Astrocyte (in vitro differentiated cells and primary cell): Measurements from ENCODE around the gene ACBD7. TPM values are rescaled to one million over a fixed set of nuclear protein-coding genes. Genes with fewer than 3 reads are reported as not detected.

ENCODE experiments used
- DNase-seq: peaks from one replicate; pipeline ENCODE4 v3.0.0-alpha.2; 2010; ENCODE audit warnings: low read depth
- FAIRE-seq: peaks from 2 replicates; lab custom pipeline; 2011; peaks lifted over from hg19 to GRCh38; lab: Jason Lieb, UNC
- H2AFZ ChIP-seq: 2 replicates; pipeline ENCODE4 v1.6.0; 2012; ENCODE audit warnings: low read depth, low read length, inconsistent platforms
- H3K27ac ChIP-seq: 2 replicates; pipeline ENCODE4 v1.5.1; 2011; ENCODE audit warnings: low read depth, low read length, inconsistent platforms
- H3K27me3 ChIP-seq: 2 replicates; pipeline ENCODE4 v1.6.0; 2011; ENCODE audit warnings: low read length, inconsistent platforms; ENCODE audit not compliant: insufficient read depth
- H3K36me3 ChIP-seq: 2 replicates; pipeline ENCODE4 v1.5.1; 2011; ENCODE audit warnings: low read length, inconsistent platforms; ENCODE audit not compliant: insufficient read depth
- H3K4me1 ChIP-seq: 2 replicates; pipeline ENCODE4 v1.5.1; 2011; ENCODE audit warnings: low read length, inconsistent platforms; ENCODE audit not compliant: insufficient read depth
- H3K4me2 ChIP-seq: 2 replicates; pipeline ENCODE4 v1.6.0; 2012; ENCODE audit warnings: low read length, inconsistent platforms
- H3K4me3 ChIP-seq: 2 replicates; pipeline ENCODE4 v1.5.1; 2011; ENCODE audit warnings: low read depth, mild to moderate bottlenecking, low read length, inconsistent platforms; ENCODE audit not compliant: insufficient read depth
- H3K79me2 ChIP-seq: 2 replicates; pipeline ENCODE4 v1.6.0; 2012; ENCODE audit warnings: mild to moderate bottlenecking, low read length, inconsistent platforms; ENCODE audit not compliant: insufficient read depth
- H3K9ac ChIP-seq: 2 replicates; pipeline ENCODE4 v1.6.0; 2012; ENCODE audit warnings: mild to moderate bottlenecking, low read length, inconsistent platforms
- H3K9me3 ChIP-seq: 2 replicates; pipeline ENCODE4 v1.5.1; 2012; ENCODE audit warnings: low read depth, mild to moderate bottlenecking, low read length, inconsistent platforms; ENCODE audit not compliant: insufficient read depth
- H4K20me1 ChIP-seq: 2 replicates; pipeline ENCODE4 v1.6.0; 2012; ENCODE audit warnings: low read length, inconsistent platforms; ENCODE audit not compliant: insufficient read depth
- H3K27ac Mint-ChIP-seq: one replicate; pipeline ENCODE4 v1.8.0; 2021; ENCODE audit warnings: mild to moderate bottlenecking, mixed read lengths; ENCODE audit not compliant: unreplicated experiment
- H3K27me3 Mint-ChIP-seq: one replicate; pipeline ENCODE4 v1.8.0; 2021; ENCODE audit warnings: low read depth, mixed read lengths; ENCODE audit not compliant: unreplicated experiment
- H3K36me3 Mint-ChIP-seq: one replicate; pipeline ENCODE4 v1.8.0; 2021; ENCODE audit warnings: low read depth, mixed read lengths; ENCODE audit not compliant: unreplicated experiment
- H3K4me1 Mint-ChIP-seq: one replicate; pipeline ENCODE4 v1.8.0; 2021; ENCODE audit warnings: low read depth, mixed read lengths; ENCODE audit not compliant: unreplicated experiment
- H3K4me3 Mint-ChIP-seq: one replicate; pipeline ENCODE4 v1.8.0; 2021; ENCODE audit warnings: mild to moderate bottlenecking, moderate library complexity, mixed read lengths; ENCODE audit not compliant: unreplicated experiment
- H3K9me3 Mint-ChIP-seq: one replicate; pipeline ENCODE4 v1.8.0; 2021; ENCODE audit warnings: mild to moderate bottlenecking, mixed read lengths; ENCODE audit not compliant: unreplicated experiment
- EZH2 ChIP-seq: IDR thresholded peaks from 2 replicates; pipeline ENCODE4 v1.6.1; 2012; ENCODE audit warnings: mild to moderate bottlenecking, low read length, inconsistent platforms; ENCODE audit not compliant: insufficient read depth
- total RNA-seq: library from RNA; stranded (reverse); gene quantifications from 2 replicates; pipeline ENCODE4 v1.2.1, GENCODE V29; 2021
- TF ChIP-seq, protein P1 (sequence below): IDR thresholded peaks from 2 replicates; pipeline ENCODE4 v1.5.1; 2011; ENCODE audit warnings: low read depth, mild to moderate bottlenecking, inconsistent platforms, low read length, moderate library complexity; ENCODE audit not compliant: insufficient read depth

Gene ACBD7
- total RNA-seq, 1 donor from 2014 or later = 0.79 TPM

DNA sequence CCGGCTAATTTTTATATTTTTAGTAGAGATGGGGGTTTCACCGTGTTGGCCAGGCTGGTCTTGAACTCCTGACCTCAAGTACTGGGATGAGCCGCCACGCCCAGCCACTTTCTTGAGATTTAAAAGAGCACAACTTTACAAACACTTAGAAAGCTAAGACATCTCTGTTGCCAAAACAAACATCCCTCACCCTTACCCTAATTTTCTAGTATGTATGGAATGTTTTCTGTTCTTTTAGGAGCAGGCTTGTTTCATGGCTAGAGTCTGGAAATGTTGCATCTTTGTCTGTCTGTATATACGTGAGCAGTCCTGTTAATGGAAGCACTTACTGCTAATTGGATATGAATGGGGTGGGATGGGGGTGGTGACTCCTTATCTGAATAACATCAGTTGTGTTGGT lies 42.0 kb downstream of the ACBD7 start:
- Mint-ChIP-seq H3K36me3 (no peaks in the 10 kb centered on the region), H3K27ac (no peak overlapping the region), H3K4me1 (no peaks in the 10 kb centered on the region), H3K4me3 (no peak overlapping the region), H3K27me3 (no peaks in the 10 kb centered on the region), H3K9me3 (no peaks in the 10 kb centered on the region)
- H3K9me3 ChIP-seq = no peaks in the 10 kb centered on the region
- DNase-seq (peak; percentile 23), FAIRE-seq (no peak)
- peak overlapping the region; percentile 14 for H3K4me2 ChIP-seq
- no peaks in the 10 kb centered on the region for H3K36me3 ChIP-seq
- H4K20me1 ChIP-seq = no peaks in the 10 kb centered on the region
- H3K79me2 ChIP-seq = no peaks in the 10 kb centered on the region
- H3K9ac ChIP-seq = no peak overlapping the region
- no peaks in the 10 kb centered on the region for H3K27me3 ChIP-seq
- no peak overlapping the region for H3K4me3 ChIP-seq
- TF ChIP-seq, protein P1, sequence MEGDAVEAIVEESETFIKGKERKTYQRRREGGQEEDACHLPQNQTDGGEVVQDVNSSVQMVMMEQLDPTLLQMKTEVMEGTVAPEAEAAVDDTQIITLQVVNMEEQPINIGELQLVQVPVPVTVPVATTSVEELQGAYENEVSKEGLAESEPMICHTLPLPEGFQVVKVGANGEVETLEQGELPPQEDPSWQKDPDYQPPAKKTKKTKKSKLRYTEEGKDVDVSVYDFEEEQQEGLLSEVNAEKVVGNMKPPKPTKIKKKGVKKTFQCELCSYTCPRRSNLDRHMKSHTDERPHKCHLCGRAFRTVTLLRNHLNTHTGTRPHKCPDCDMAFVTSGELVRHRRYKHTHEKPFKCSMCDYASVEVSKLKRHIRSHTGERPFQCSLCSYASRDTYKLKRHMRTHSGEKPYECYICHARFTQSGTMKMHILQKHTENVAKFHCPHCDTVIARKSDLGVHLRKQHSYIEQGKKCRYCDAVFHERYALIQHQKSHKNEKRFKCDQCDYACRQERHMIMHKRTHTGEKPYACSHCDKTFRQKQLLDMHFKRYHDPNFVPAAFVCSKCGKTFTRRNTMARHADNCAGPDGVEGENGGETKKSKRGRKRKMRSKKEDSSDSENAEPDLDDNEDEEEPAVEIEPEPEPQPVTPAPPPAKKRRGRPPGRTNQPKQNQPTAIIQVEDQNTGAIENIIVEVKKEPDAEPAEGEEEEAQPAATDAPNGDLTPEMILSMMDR = no peak
- TF ChIP-seq EZH2 = no peak
- H3K27ac ChIP-seq = no peak overlapping the region
- H3K4me1 ChIP-seq = peaks cover 4% of the 10 kb centered on the region
- no peak overlapping the region for H2AFZ ChIP-seq

DNA sequence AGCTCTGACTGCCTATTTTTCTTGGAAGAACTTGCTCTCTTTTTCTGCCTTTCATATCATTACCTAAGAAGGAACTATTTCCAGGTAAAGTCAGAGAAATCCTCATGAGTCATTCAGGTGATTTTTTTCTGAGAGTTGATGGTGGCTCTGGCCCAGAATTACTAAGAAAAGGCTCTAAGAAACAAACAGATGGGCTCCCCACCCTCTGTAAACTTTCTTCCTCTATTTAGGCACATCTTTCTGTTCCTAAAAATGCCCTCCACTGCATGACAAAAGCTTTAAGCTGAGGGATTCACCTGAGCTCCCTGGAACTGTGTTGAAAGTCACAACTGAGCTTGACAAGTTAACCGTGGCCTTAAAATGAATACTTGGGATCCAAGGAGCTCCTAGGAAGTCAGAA lies 43.2 kb downstream of the ACBD7 start:
- Mint-ChIP-seq H3K27ac (no peak overlapping the region), H3K9me3 (no peaks in the 10 kb centered on the region), H3K4me3 (no peak overlapping the region), H3K4me1 (no peaks in the 10 kb centered on the region), H3K36me3 (no peaks in the 10 kb centered on the region), H3K27me3 (no peaks in the 10 kb centered on the region)
- Histone ChIP-seq H3K27ac (no peak overlapping the region), H3K4me2 (no peak overlapping the region), H3K4me1 (peaks cover 4% of the 10 kb centered on the region), H3K4me3 (no peak overlapping the region), H4K20me1 (no peaks in the 10 kb centered on the region), H3K9me3 (no peaks in the 10 kb centered on the region), H3K9ac (no peak overlapping the region), H3K79me2 (no peaks in the 10 kb centered on the region), H2AFZ (no peak overlapping the region), H3K36me3 (no peaks in the 10 kb centered on the region), H3K27me3 (peaks cover 3% of the 10 kb centered on the region)
- no peak for FAIRE-seq
- TF ChIP-seq, protein P1 = no peak
- TF ChIP-seq EZH2 = no peak
- DNase-seq = no peak

DNA sequence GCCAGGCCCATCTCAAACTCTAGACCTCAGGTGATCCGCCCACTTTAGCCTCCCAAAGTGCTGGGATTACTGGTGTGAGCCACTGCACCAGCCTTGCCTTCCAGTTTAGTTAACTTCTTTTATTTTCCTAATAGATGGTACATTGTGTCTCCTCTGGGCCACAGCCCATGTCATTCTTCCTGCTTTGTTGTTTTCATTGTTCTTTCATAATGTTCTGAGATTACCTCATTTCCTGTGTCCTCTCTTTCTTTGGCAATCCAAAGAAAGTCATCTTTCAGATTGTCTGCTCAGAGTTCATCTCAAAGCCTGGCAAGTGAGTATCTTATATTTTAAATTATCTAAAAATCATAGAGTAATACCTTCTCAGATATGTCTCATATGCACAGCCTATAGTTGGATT lies 44.9 kb downstream of the ACBD7 start, which contains the start of gene OLAH:
Gene OLAH (plus strand): TSS at position 270 of the 400 bp plus-strand sequence. CDS start 3,346 bp downstream, outside the sequence.
- Mint-ChIP-seq H3K27me3 (no peaks in the 10 kb centered on the region), H3K9me3 (peaks cover 2% of the 10 kb centered on the region), H3K36me3 (no peaks in the 10 kb centered on the region), H3K4me1 (no peaks in the 10 kb centered on the region), H3K4me3 (no peak within 1 kb of the TSS), H3K27ac (no peak within 1 kb of the TSS)
- Histone ChIP-seq H3K4me1 (peaks cover 4% of the 10 kb centered on the region), H3K27ac (no peak within 1 kb of the TSS), H3K4me2 (no peak within 1 kb of the TSS), H3K36me3 (no peaks in the 10 kb centered on the region), H3K9me3 (no peaks in the 10 kb centered on the region), H4K20me1 (no peaks in the 10 kb centered on the region), H3K27me3 (peaks cover 7% of the 10 kb centered on the region), H2AFZ (peak within 1 kb of the TSS; percentile 41), H3K9ac (no peak within 1 kb of the TSS), H3K4me3 (no peak within 1 kb of the TSS), H3K79me2 (no peaks in the 10 kb centered on the region)
- TF ChIP-seq EZH2 = no peak
- TF ChIP-seq, protein P1 = no peak
- no peak for DNase-seq
- FAIRE-seq = no peak
